ENCODE data around the gene ZNF32. TPM values are rescaled to one million over a fixed set of nuclear protein-coding genes. Genes with fewer than 3 reads are reported as not detected.

Gene ZNF32
- total RNA-seq, 1 experiment from 2014 or later, result 23.9 TPM

GRCh38 chr10:43594944-43595589, 53.6 kb downstream of the ZNF32 start:
- TF ChIP-seq SMAD3 (CRISPR knock-in tag; IDR thresholded peaks at IDR 0.05; ENCODE audit: borderline replicate concordance), result no peak
- no peak for TF ChIP-seq ZNF423 (CRISPR knock-in tag; IDR thresholded peaks at IDR 0.05)
- TF ChIP-seq, protein P1, sequence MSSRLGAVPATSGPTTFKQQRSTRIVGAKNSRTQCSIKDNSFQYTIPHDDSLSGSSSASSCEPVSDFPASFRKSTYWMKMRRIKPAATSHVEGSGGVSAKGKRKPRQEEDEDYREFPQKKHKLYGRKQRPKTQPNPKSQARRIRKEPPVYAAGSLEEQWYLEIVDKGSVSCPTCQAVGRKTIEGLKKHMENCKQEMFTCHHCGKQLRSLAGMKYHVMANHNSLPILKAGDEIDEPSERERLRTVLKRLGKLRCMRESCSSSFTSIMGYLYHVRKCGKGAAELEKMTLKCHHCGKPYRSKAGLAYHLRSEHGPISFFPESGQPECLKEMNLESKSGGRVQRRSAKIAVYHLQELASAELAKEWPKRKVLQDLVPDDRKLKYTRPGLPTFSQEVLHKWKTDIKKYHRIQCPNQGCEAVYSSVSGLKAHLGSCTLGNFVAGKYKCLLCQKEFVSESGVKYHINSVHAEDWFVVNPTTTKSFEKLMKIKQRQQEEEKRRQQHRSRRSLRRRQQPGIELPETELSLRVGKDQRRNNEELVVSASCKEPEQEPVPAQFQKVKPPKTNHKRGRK (CRISPR knock-in tag; IDR thresholded peaks at IDR 0.05; ENCODE audit: borderline replicate concordance), result no peak
- TF ChIP-seq ARID4B (CRISPR knock-in tag; IDR thresholded peaks at IDR 0.05; ENCODE audit: borderline replicate concordance), result no peak
- no peak for TF ChIP-seq ZSCAN18 (CRISPR knock-in tag; IDR thresholded peaks at IDR 0.05)
- H3K36me3 Mint-ChIP-seq, result peaks cover 19% of the 10 kb centered on the region
- DNase-seq (ENCODE audit: low spot score) (no peak), ATAC-seq (no peak)
- no peak overlapping the region for H3K27ac Mint-ChIP-seq
- CTCF ChIA-PET, result no interaction called here
- POLR2A ChIA-PET, result no interaction called here
- peaks cover 31% of the 10 kb centered on the region for H3K27me3 Mint-ChIP-seq (ENCODE audit: low read depth)
- no peak overlapping the region for H3K4me3 Mint-ChIP-seq
- H3K4me1 Mint-ChIP-seq, result no peaks in the 10 kb centered on the region
- H3K9me3 Mint-ChIP-seq, result peaks cover 46% of the 10 kb centered on the region

Other genes with a start within 250 kb of the ZNF32 start
- gene HNRNPF, start 239.7 kb downstream of the ZNF32 start, total RNA-seq (2021), result 318 to 358 TPM (median 326 TPM) in 3 replicates
- 1.2 to 2.3 TPM (median 1.4 TPM) in 3 replicates for gene ZNF487, start 211.8 kb downstream of the ZNF32 start, total RNA-seq (2021)
- 7.7 to 10.8 TPM (median 9.8 TPM) in 3 replicates for gene ZNF239, start 74.3 kb downstream of the ZNF32 start, total RNA-seq (2021)
- 8.9 to 9.9 TPM (median 9.6 TPM) in 3 replicates for gene ZNF485, start 42.4 kb downstream of the ZNF32 start, total RNA-seq (2021)

Measured in WTC11 (cell line).